HL-60 (cell line): Measurements from ENCODE around the gene CHN1.

Source experiments
- DNase-seq, 2 experiments: peaks; one replicate each; pipeline ENCODE4 v3.0.0-alpha.2; 2010 to 2020; ENCODE audit warnings: low read depth in 1 of 2, low spot score in 1 of 2
- H3K27ac ChIP-seq: fragments of 250-450 bp; sonication (Bioruptor Pico); replicated peaks from 2 replicates; pipeline ENCODE4 v1.5.1; 2020; ENCODE audit warnings: mild to moderate bottlenecking, moderate library complexity
- H3K27me3 ChIP-seq: fragments of 250-450 bp; sonication (Bioruptor Pico); 2 replicates; pipeline ENCODE4 v1.5.1; 2021; ENCODE audit warnings: mild to moderate bottlenecking, moderate library complexity; ENCODE audit not compliant: insufficient read depth, poor library complexity, severe bottlenecking
- H3K4me3 ChIP-seq: replicated peaks from 2 replicates; pipeline ENCODE4 v1.5.1; 2011; ENCODE audit warnings: mild to moderate bottlenecking, control low read depth, low read length; ENCODE audit not compliant: insufficient read depth
- GABPA ChIP-seq: IDR thresholded peaks from 2 replicates; pipeline ENCODE4 v1.6.1; 2012; ENCODE audit warnings: low read depth
- POLR2AphosphoS5 ChIP-seq: IDR thresholded peaks from 2 replicates; pipeline ENCODE4 v1.6.1; 2012; ENCODE audit warnings: low read depth
- SPI1 ChIP-seq: IDR thresholded peaks from 2 replicates; pipeline ENCODE4 v1.6.1; 2012; ENCODE audit warnings: low read depth, mild to moderate bottlenecking, borderline replicate concordance
- TF ChIP-seq, protein P1 (sequence below): IDR thresholded peaks from 2 replicates; pipeline ENCODE4 v1.6.1; 2012; ENCODE audit warnings: low read depth; ENCODE audit not compliant: insufficient replicate concordance
- TF ChIP-seq, protein P2 (sequence below): IDR thresholded peaks from one replicate; pipeline ENCODE4 v1.5.1; 2011; ENCODE audit warnings: low read length, control low read depth, inconsistent platforms; ENCODE audit not compliant: insufficient read depth

Gene CHN1

DNA sequence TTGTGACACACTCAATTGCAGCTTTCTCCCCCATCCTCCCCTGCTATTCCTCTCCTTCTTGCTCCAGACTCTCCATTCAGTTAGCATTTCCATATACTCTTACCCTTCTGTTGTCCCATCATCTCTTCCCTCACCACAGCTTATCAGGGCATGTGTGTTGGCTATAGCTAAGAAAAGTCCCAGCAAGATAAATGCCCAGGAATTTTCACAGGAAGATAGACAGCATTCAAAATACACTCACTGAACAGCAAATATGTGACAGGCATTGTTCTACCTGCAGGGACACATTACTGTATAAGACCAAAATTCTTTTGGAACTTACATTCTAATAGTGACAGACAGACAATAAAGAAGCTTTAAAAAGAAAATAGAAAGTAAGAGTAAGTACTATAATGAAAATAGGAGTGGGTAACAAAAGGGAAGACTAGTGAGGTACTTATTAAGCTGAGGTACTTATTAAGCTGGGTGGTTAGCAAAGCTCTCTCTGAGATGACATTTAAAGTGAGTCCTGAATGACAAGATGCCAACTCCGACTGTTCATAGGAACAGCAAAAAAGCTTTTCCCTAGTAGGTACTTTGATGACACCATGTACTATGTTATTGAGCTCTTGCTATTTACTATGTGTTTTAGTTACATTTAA is 86.2 kb downstream of the CHN1 start:
- Histone ChIP-seq H3K27ac (no peak overlapping the region), H3K4me3 (no peak overlapping the region), H3K27me3 (peaks cover 3% of the 10 kb centered on the region)
- DNase-seq: no peak
- TF ChIP-seq SPI1 (no peak), GABPA (no peak)
- TF ChIP-seq, protein P1, sequence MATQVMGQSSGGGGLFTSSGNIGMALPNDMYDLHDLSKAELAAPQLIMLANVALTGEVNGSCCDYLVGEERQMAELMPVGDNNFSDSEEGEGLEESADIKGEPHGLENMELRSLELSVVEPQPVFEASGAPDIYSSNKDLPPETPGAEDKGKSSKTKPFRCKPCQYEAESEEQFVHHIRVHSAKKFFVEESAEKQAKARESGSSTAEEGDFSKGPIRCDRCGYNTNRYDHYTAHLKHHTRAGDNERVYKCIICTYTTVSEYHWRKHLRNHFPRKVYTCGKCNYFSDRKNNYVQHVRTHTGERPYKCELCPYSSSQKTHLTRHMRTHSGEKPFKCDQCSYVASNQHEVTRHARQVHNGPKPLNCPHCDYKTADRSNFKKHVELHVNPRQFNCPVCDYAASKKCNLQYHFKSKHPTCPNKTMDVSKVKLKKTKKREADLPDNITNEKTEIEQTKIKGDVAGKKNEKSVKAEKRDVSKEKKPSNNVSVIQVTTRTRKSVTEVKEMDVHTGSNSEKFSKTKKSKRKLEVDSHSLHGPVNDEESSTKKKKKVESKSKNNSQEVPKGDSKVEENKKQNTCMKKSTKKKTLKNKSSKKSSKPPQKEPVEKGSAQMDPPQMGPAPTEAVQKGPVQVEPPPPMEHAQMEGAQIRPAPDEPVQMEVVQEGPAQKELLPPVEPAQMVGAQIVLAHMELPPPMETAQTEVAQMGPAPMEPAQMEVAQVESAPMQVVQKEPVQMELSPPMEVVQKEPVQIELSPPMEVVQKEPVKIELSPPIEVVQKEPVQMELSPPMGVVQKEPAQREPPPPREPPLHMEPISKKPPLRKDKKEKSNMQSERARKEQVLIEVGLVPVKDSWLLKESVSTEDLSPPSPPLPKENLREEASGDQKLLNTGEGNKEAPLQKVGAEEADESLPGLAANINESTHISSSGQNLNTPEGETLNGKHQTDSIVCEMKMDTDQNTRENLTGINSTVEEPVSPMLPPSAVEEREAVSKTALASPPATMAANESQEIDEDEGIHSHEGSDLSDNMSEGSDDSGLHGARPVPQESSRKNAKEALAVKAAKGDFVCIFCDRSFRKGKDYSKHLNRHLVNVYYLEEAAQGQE: no peak

DNA sequence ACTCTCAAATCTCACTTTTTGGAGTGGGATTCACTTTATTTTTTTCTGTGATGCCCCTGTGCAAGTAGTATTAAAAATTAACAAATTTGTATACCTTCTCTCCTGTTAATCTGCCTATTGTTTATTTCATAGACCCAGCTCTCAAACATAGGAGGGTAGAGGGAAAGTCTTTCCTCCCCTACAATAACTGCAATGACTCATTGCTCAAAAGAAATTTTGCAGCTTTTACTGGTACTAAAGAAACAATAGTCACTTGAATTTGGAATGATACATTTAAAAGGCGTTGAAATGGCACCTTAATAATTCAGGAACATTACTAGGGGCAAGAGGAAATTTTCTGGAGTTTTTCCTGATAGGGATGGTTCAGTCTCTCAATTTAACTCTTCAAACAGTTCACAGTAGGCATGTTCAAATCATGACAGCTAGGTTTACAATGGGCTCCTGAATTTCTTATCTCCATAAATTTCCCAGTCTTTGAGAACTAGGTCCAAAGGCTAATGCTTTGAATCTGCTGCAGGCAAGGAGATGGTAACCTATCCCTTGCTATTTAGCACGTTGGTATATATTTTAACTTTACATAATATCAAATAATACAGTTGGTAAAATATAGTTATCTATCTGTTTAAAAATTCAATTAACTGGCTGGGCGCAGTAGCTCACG is 88.8 kb downstream of the CHN1 start:
- Histone ChIP-seq H3K27me3 (peaks cover 7% of the 10 kb centered on the region), H3K4me3 (no peak overlapping the region), H3K27ac (no peak overlapping the region)
- DNase-seq: no peak
- TF ChIP-seq, protein P1: no peak
- TF ChIP-seq, protein P2, sequence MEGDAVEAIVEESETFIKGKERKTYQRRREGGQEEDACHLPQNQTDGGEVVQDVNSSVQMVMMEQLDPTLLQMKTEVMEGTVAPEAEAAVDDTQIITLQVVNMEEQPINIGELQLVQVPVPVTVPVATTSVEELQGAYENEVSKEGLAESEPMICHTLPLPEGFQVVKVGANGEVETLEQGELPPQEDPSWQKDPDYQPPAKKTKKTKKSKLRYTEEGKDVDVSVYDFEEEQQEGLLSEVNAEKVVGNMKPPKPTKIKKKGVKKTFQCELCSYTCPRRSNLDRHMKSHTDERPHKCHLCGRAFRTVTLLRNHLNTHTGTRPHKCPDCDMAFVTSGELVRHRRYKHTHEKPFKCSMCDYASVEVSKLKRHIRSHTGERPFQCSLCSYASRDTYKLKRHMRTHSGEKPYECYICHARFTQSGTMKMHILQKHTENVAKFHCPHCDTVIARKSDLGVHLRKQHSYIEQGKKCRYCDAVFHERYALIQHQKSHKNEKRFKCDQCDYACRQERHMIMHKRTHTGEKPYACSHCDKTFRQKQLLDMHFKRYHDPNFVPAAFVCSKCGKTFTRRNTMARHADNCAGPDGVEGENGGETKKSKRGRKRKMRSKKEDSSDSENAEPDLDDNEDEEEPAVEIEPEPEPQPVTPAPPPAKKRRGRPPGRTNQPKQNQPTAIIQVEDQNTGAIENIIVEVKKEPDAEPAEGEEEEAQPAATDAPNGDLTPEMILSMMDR: no peak
- no peak for TF ChIP-seq GABPA
- TF ChIP-seq SPI1: no peak
- no peak for TF ChIP-seq POLR2AphosphoS5

DNA sequence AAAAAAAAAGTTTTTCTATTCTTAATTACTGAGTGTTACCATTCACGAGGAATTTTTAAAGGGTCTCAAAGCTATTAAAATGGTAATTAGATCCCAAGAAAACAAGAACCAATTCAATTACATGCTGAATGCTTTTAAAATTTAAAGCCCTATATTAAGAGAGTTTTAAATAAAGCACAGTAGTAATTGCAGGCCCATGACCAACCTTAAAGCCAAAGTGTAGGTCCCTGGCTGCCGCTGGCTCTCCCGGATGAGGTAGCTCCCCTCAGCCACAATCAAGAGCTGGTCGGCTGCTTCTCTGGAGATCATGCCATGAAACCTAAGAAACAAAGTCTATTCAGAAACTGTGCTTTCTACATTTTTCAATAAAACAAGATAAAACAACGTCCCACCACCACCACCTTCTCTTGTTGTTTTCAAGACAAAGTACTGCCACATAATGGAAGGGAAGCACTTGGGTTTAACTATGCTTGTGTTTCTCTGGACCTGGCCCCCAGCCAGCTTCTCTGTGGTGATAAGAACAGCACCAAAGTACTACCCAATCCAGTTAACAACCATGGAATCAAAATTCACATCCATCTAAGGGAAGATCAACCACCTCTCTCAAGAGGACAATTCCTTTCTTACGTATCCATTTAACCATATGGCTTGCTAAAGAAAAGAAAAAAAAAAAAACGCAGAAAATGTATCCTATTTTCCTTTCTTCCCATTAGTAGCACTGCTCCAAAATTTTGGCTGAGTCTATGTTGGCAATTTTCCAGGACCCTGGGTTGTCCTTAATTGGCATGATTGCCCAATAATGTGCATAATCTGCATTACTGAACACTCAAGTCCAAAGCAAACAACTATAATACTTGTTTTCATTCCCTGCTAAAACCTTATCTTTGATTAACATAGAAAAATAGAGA is 90.1 kb downstream of the CHN1 start:
- Histone ChIP-seq H3K27ac (no peak overlapping the region), H3K27me3 (peaks cover 7% of the 10 kb centered on the region), H3K4me3 (no peak overlapping the region)
- TF ChIP-seq, protein P2: no peak
- TF ChIP-seq SPI1 (no peak), POLR2AphosphoS5 (no peak), GABPA (no peak)
- TF ChIP-seq, protein P1: no peak
- DNase-seq: no peak
